Activated B cell treated with CpG ODN at 0.5 μM for 24 hours (primary cell): Measurements from ENCODE around the gene ADRA2B. TPM values are rescaled to one million over a fixed set of nuclear protein-coding genes. Genes with fewer than 3 reads are reported as not detected.

Experiments
- ATAC-seq: fragments of 200-7000 bp; cut with Tn5 transposase; one replicate; pipeline ENCODE4 v1.10.0; 2021; ENCODE audit warnings: low read depth, mild to moderate bottlenecking, moderate library complexity
- CTCF ChIA-PET: fragments of 350-600 bp; sonication (Branson Sonifier 250); formaldehyde crosslinking; loops from one replicate; lab custom pipeline; 2021; ENCODE audit warnings: antibody characterized with exemption; lab: Charles Lee
- POLR2A ChIA-PET: fragments of 350-600 bp; sonication (Branson Sonifier 250); formaldehyde crosslinking; loops from one replicate; lab custom pipeline; 2021; ENCODE audit warnings: antibody characterized with exemption; lab: Charles Lee
- DNase-seq: peaks from one replicate; pipeline ENCODE4 v3.0.0; 2022
- H3K27ac Mint-ChIP-seq: one replicate; pipeline ENCODE4 v1.8.0; 2020; ENCODE audit warnings: mixed read lengths
- H3K27me3 Mint-ChIP-seq: one replicate; pipeline ENCODE4 v1.8.0; 2021; ENCODE audit warnings: mixed read lengths
- H3K36me3 Mint-ChIP-seq: one replicate; pipeline ENCODE4 v1.8.0; 2021; ENCODE audit warnings: low read depth, mixed read lengths
- H3K4me1 Mint-ChIP-seq: one replicate; pipeline ENCODE4 v1.8.0; 2021; ENCODE audit warnings: mixed read lengths
- H3K4me3 Mint-ChIP-seq: one replicate; pipeline ENCODE4 v1.8.0; 2020; ENCODE audit warnings: mild to moderate bottlenecking, mixed read lengths
- H3K9me3 Mint-ChIP-seq: one replicate; pipeline ENCODE4 v1.8.0; 2020; ENCODE audit warnings: mixed read lengths
- CTCF ChIP-seq: fragments of 200-600 bp; IDR thresholded peaks from one replicate; pipeline ENCODE4 v1.8.0; 2022; ENCODE audit warnings: antibody characterized with exemption, mild to moderate bottlenecking
- intact Hi-C: fragments of 100-400 bp; cut with micrococcal nuclease; formaldehyde crosslinking; loops from one replicate; pipeline ENCODE4 v1.15.1; 2024
- total RNA-seq: library from RNA; stranded (reverse); gene quantifications from 2 replicates; pipeline ENCODE4 v1.2.3, GENCODE V29; 2022

The ADRA2B gene
- total RNA-seq, 1 donor from 2014 or later = 0.11 TPM

DNA sequence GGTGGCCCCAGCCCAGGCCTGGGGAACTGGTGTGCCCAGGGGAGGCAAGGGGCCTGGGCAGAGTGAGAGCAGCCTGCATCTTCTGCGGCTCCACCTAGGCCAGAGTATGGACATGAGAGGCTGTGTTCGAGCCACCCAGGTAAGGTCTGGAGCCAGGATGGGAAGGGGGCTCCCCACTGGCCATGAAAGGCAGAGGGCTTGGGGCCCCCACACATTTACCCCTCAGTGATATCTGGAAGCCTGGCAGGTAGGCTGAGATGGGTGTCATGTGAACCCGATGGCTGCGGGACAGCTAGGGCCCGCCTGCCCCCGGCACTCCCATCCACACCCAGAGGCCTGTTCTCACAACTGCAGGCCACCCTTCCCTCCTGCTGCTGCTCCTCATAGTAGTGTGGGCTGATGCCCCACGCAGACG lies 13.2 kb downstream of the ADRA2B start:
- peaks cover 9% of the 10 kb centered on the region for H3K9me3 Mint-ChIP-seq
- DNase-seq = no peak
- H3K27me3 Mint-ChIP-seq = peaks cover 3% of the 10 kb centered on the region
- no peak overlapping the region for H3K4me3 Mint-ChIP-seq
- peaks cover 2% of the 10 kb centered on the region for H3K4me1 Mint-ChIP-seq
- POLR2A ChIA-PET = no interaction called here
- no peak for TF ChIP-seq CTCF
- no peak for ATAC-seq
- peaks cover 2% of the 10 kb centered on the region for H3K36me3 Mint-ChIP-seq
- CTCF ChIA-PET = no interaction called here
- H3K27ac Mint-ChIP-seq = no peak overlapping the region
- intact Hi-C loops = no loop called here

- Mint-ChIP-seq H3K4me1 (peaks cover 2% of the 10 kb centered on the region), H3K27me3 (no peaks in the 10 kb centered on the region), H3K4me3 (no peak overlapping the region), H3K27ac (no peak overlapping the region), H3K36me3 (peaks cover 2% of the 10 kb centered on the region), H3K9me3 (peaks cover 9% of the 10 kb centered on the region)
- CTCF ChIA-PET = interaction anchor here (1.5 kb wide), 1 partner anchor 14 kb away, joined by 4 read pairs; the partner anchor contains the start of gene ADRA2B
- POLR2A ChIA-PET = interaction anchor here (0.5 kb wide), 1 partner anchor 663 kb away, joined by 3 read pairs; no protein-coding TSS in a partner anchor
- DNase-seq (peak; percentile 11), ATAC-seq (no peak)
- TF ChIP-seq CTCF = no peak
- intact Hi-C loops = no loop called here
Measured at GRCh38 chr2:96102596-96103186, 13.7 kb downstream of the ADRA2B start.

DNA sequence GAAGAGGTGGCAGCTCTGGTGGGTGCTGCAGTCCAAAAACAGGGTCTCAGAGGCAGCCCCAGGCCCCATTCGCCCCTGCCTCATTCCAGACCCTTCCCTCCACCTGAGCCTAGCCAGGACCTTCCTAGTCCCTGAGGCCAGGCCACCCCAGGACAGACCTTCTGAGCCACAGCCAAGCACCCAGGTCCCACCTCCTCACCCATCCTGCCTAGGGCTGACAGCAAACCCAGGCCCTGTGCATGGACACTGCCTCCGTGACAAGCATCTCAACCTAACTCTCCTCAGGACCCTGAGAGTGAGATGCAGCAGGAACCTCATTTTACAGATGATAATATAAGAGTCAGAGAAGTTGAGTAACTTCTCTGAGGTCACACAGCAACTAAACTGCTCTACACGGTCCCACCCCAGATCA lies 15.5 kb downstream of the ADRA2B start:
- Mint-ChIP-seq H3K4me3 (no peak overlapping the region), H3K4me1 (peaks cover 2% of the 10 kb centered on the region), H3K36me3 (peaks cover 2% of the 10 kb centered on the region), H3K27me3 (no peaks in the 10 kb centered on the region), H3K27ac (no peak overlapping the region), H3K9me3 (peaks cover 9% of the 10 kb centered on the region)
- CTCF ChIA-PET = interaction anchor here (1.5 kb wide), 1 partner anchor 16 kb away, joined by 4 read pairs; the partner anchor contains the start of gene ADRA2B
- POLR2A ChIA-PET = no interaction called here
- TF ChIP-seq CTCF = no peak
- ATAC-seq (no peak), DNase-seq (no peak)
- intact Hi-C loops = no loop called here

GRCh38 chr2:96099861-96100798 lies 16.2 kb downstream of the ADRA2B start:
- no peak overlapping the region for H3K27ac Mint-ChIP-seq
- H3K4me1 Mint-ChIP-seq = peaks cover 2% of the 10 kb centered on the region
- no peaks in the 10 kb centered on the region for H3K36me3 Mint-ChIP-seq
- no peak for DNase-seq
- peaks cover 2% of the 10 kb centered on the region for H3K9me3 Mint-ChIP-seq
- ChIA-PET CTCF (no interaction called here), POLR2A (no interaction called here)
- intact Hi-C loops = no loop called here
- TF ChIP-seq CTCF = no peak
- H3K4me3 Mint-ChIP-seq = no peak overlapping the region
- H3K27me3 Mint-ChIP-seq = no peaks in the 10 kb centered on the region
- no peak for ATAC-seq
